ENCODE data around the gene XPO4. TPM values are rescaled to one million over a fixed set of nuclear protein-coding genes. Genes with fewer than 3 reads are reported as not detected.
A peak's percentile ranks its signal among the peaks of the same experiment; 100 is the strongest.

XPO4 gene
- total and polyA plus RNA-seq, 2 of the 13 experiments (the other 11 are each of a cell fraction or from before 2014, with no cell fraction given): 8.4 to 24.8 TPM

GRCh38 chr13:20773194-20774080, 129.1 kb downstream of the XPO4 start, which contains the start of gene EEF1AKMT1 (continued):
- TF ChIP-seq MLXIP (CRISPR knock-in tag; IDR thresholded peaks at IDR 0.05; ENCODE audit: borderline replicate concordance) (no peak), ZBTB2 (CRISPR knock-in tag; IDR thresholded peaks at IDR 0.05; ENCODE audit: low read depth) (no peak), ZBTB21 (CRISPR knock-in tag; IDR thresholded peaks at IDR 0.05) (no peak), ZNF557 (CRISPR knock-in tag; IDR thresholded peaks at IDR 0.05) (no peak), ZNF362 (CRISPR knock-in tag; IDR thresholded peaks at IDR 0.05; ENCODE audit: borderline replicate concordance) (no peak), ZNF317 (CRISPR knock-in tag; IDR thresholded peaks at IDR 0.05) (peak; percentile 73; the same call in 1 of the 2 replicates), PATZ1 (CRISPR knock-in tag; IDR thresholded peaks at IDR 0.05) (no peak), ZNF12 (CRISPR knock-in tag; IDR thresholded peaks at IDR 0.05) (peak; percentile 62), KDM6A (CRISPR knock-in tag; IDR thresholded peaks at IDR 0.05; ENCODE audit: low read depth) (no peak), MAFG (CRISPR knock-in tag; IDR thresholded peaks at IDR 0.05) (no peak), PHB2 (IDR thresholded peaks at IDR 0.05; ENCODE audit: partially characterized antibody) (no peak), ZBTB1 (CRISPR knock-in tag; IDR thresholded peaks at IDR 0.05; ENCODE audit: borderline replicate concordance) (peak; percentile 70; the same call in 1 of the 2 replicates), MEIS1 (CRISPR knock-in tag; IDR thresholded peaks at IDR 0.05; ENCODE audit: borderline replicate concordance) (peak; percentile 93), ZBTB39 (CRISPR knock-in tag; IDR thresholded peaks at IDR 0.05) (0 out of 2 replicates have a peak, but pooled peaks have one; percentile 82), GPN1 (CRISPR knock-in tag; IDR thresholded peaks at IDR 0.05; ENCODE audit: borderline replicate concordance) (no peak; the same call in 1 of the 2 replicates), ISX (CRISPR knock-in tag; conservative IDR thresholded peaks at IDR 0.05) (peak; percentile 95), ZSCAN30 (CRISPR knock-in tag; IDR thresholded peaks at IDR 0.05) (no peak; the same call in 1 of the 2 replicates), ZNF749 (CRISPR knock-in tag; IDR thresholded peaks at IDR 0.05; ENCODE audit: borderline replicate concordance) (peak; percentile 75; the same call in 1 of the 2 replicates)

Measured in HepG2 (cell line).